Neutrophil (primary cell): ENCODE data around the gene SMYD3.

Experiments used
- H3K27ac ChIP-seq: fragments of 200-600 bp; sonication (generic); 2 replicates; pipeline ENCODE4 v1.5.1; 2016; ENCODE audit warnings: mild to moderate bottlenecking, moderate library complexity
- H3K27me3 ChIP-seq: fragments of 200-600 bp; sonication (generic); 2 replicates; pipeline ENCODE4 v1.6.0; 2016; ENCODE audit warnings: mild to moderate bottlenecking
- H3K36me3 ChIP-seq: fragments of 200-600 bp; sonication (generic); 2 replicates; pipeline ENCODE4 v1.5.1; 2017
- H3K4me1 ChIP-seq, 2 experiments: fragments of 200-600 bp in 1 of 2; sonication (generic) in 1 of 2; 1 replicate in 1 of 2; 2 replicates in 1 of 2; pipeline versions ENCODE4 v1.5.1 to v1.6.1; 2013 to 2016; ENCODE audit warnings: low read depth in 1 of 2, low read length in 1 of 2, mild to moderate bottlenecking in 1 of 2, moderate library complexity in 1 of 2; ENCODE audit not compliant: control insufficient read depth in 1 of 2, insufficient read depth in 1 of 2
- H3K4me3 ChIP-seq, 2 experiments: fragments of 200-600 bp in 1 of 2; sonication (generic) in 1 of 2; 1 replicate in 1 of 2; 2 replicates in 1 of 2; pipeline ENCODE4 v1.5.1; 2013 to 2016; ENCODE audit warnings: low read depth in 1 of 2, low read length in 1 of 2, mild to moderate bottlenecking in 1 of 2, moderate library complexity in 1 of 2
- H3K9me3 ChIP-seq: fragments of 200-600 bp; sonication (generic); 2 replicates; pipeline ENCODE4 v1.5.1; 2016
- TF ChIP-seq, protein P1 (sequence below): fragments of 200-600 bp; sonication (generic); IDR thresholded peaks from 2 replicates; pipeline ENCODE4 v1.5.1; 2016; ENCODE audit warnings: antibody characterized with exemption

The SMYD3 gene

DNA sequence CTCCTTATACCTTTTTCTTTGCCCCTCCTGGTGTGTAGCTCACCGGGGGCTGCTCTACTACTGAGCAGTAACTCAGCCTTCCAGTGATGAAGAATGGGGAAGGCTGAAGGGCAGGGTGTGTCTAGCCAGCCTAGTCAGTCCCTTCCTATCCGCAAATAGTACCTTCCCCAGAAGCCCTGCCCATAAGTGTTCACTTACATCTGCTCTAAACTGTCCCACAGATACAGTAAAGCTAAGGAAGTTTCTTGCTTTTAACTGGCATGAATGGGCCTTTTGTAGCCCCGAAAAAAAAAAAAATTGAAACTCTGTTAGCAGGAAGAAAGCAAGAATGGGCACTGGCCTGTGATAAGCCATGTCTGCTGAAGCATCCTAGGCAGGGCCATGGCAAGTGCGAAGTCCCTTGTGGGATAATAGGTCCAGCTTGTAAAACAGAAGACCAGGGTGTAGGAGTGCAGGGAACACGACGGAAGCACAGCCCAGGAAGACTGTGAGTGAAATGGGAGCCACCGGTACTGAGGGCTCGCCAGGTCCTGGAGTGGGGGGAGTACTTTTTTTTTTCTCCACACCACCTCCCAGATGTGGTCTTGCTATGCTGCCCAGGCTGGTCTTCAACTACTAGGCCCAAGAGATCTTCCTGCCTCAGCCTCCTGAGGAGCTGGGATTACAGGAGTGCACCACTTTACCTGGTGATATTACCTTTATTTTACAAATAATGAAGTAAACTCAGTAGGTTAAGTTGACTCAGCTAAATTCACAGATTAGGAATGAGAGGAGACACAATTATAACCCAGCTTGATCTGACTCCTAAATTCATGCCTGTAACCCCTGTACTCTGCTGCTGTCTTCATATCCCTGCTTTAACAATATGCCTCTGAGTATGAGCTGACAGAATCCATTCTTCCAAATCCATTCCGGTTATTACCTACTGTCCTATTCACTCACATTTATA is 347.5 kb downstream of the SMYD3 start:
- H3K4me3 ChIP-seq: no peak overlapping the region
- no peak overlapping the region for H3K27ac ChIP-seq
- no peaks in the 10 kb centered on the region for H3K36me3 ChIP-seq
- H3K9me3 ChIP-seq: no peaks in the 10 kb centered on the region
- H3K27me3 ChIP-seq: no peaks in the 10 kb centered on the region
- peaks cover 16 to 23% of the 10 kb centered on the region in 2 experiments for H3K4me1 ChIP-seq
- TF ChIP-seq, protein P1, sequence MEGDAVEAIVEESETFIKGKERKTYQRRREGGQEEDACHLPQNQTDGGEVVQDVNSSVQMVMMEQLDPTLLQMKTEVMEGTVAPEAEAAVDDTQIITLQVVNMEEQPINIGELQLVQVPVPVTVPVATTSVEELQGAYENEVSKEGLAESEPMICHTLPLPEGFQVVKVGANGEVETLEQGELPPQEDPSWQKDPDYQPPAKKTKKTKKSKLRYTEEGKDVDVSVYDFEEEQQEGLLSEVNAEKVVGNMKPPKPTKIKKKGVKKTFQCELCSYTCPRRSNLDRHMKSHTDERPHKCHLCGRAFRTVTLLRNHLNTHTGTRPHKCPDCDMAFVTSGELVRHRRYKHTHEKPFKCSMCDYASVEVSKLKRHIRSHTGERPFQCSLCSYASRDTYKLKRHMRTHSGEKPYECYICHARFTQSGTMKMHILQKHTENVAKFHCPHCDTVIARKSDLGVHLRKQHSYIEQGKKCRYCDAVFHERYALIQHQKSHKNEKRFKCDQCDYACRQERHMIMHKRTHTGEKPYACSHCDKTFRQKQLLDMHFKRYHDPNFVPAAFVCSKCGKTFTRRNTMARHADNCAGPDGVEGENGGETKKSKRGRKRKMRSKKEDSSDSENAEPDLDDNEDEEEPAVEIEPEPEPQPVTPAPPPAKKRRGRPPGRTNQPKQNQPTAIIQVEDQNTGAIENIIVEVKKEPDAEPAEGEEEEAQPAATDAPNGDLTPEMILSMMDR: no peak

DNA sequence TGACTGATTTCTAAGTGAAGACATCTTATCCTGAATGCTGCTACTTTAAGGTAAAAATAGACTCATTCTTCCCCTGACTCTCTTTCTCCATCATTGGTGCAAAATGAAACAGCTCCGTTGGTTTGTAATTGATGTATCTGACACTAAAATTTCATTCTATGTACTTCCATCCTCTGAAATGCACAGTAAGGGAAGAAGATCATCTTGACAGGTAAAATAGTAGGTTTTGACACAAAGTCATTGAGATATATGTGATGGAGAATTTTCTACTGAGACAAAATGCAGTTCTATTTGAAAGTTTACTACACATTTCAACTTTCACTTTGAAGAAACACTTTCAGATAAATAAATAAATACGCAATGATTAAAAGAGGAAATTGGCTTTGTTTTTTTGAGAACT is 348.9 kb downstream of the SMYD3 start:
- TF ChIP-seq, protein P1: no peak
- peaks cover 16 to 34% of the 10 kb centered on the region in 2 experiments for H3K4me1 ChIP-seq
- H3K27me3 ChIP-seq: no peaks in the 10 kb centered on the region
- no peak overlapping the region for H3K27ac ChIP-seq
- no peaks in the 10 kb centered on the region for H3K36me3 ChIP-seq
- no peaks in the 10 kb centered on the region for H3K9me3 ChIP-seq
- no peak overlapping the region for H3K4me3 ChIP-seq

DNA sequence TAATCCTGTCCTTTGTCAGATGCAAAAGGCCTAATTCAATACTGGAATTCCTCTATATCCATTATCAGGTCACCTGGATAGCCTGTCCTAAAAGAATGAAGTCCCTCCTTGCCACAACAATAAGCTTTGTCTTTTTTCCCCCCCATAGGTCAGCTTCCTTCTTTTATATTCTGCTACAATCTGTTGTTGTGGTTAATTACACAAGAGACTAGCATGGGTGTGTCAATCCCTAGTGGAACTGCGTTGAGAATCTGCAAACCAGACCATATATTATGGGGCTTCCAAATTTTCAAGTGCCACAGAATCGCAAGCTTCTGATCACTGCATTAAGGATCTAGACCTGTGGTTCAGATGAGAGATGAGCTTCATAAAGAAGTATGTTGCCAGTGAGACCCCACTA is 349.6 kb downstream of the SMYD3 start:
- H3K36me3 ChIP-seq: no peaks in the 10 kb centered on the region
- H3K4me1 ChIP-seq: peaks cover 16 to 40% of the 10 kb centered on the region in 2 experiments
- no peak overlapping the region for H3K4me3 ChIP-seq
- no peaks in the 10 kb centered on the region for H3K9me3 ChIP-seq
- no peaks in the 10 kb centered on the region for H3K27me3 ChIP-seq
- TF ChIP-seq, protein P1: no peak
- peak overlapping the region; percentile 24 for H3K27ac ChIP-seq

DNA sequence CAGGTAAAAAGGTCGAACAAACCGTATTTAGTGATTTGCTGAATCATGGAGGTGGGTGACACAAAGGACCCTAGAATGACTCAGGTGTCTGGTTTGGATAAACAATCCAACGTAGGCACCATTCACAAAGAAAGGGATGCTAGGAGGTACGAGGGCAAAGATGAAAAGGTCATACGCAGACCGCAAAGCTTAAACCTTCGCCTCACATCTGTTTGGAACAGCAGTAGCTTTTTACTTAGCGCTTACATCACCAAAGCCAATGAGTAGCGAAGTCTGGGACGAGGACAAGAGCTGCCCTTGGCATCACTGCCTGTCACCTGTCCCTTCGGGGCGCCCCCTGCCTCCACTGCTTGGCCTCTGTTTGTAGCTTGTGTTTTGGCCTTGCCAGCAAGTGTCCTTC is 350.2 kb downstream of the SMYD3 start:
- TF ChIP-seq, protein P1: no peak
- H3K27me3 ChIP-seq: no peaks in the 10 kb centered on the region
- peaks cover 19 to 45% of the 10 kb centered on the region in 2 experiments for H3K4me1 ChIP-seq
- no peaks in the 10 kb centered on the region for H3K36me3 ChIP-seq
- H3K4me3 ChIP-seq: no peak overlapping the region
- H3K27ac ChIP-seq: no peak overlapping the region
- no peaks in the 10 kb centered on the region for H3K9me3 ChIP-seq

DNA sequence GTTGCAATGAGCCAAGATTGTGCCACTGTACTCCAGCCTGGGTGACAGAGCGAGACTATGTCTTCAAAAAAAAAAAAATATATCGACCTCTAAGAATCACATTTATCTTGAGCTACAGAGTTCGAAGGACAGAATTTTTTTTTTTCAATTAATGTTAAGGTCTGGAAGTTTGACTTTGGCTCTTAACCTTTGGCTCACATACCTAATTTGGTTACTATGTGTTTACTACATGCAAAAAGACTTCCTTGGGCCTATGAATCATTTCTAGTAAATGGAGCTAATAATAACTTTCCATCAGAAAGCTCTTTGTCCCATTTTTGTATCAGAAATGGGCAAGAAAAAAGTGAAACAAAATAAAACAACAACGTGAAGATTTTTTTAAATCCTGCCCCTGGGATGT is 351.2 kb downstream of the SMYD3 start:
- Histone ChIP-seq H3K36me3 (no peaks in the 10 kb centered on the region), H3K9me3 (no peaks in the 10 kb centered on the region), H3K4me1 (peaks cover 19 to 45% of the 10 kb centered on the region in 2 experiments), H3K27ac (no peak overlapping the region), H3K4me3 (no peak overlapping the region), H3K27me3 (no peaks in the 10 kb centered on the region)
- TF ChIP-seq, protein P1: no peak
